ENCODE results near the gene CNPY3. TPM values are rescaled to one million over a fixed set of nuclear protein-coding genes. Genes with fewer than 3 reads are reported as not detected.

CNPY3 gene
- total RNA-seq, 1 donor from 2014 or later, result 44.9 TPM

DNA sequence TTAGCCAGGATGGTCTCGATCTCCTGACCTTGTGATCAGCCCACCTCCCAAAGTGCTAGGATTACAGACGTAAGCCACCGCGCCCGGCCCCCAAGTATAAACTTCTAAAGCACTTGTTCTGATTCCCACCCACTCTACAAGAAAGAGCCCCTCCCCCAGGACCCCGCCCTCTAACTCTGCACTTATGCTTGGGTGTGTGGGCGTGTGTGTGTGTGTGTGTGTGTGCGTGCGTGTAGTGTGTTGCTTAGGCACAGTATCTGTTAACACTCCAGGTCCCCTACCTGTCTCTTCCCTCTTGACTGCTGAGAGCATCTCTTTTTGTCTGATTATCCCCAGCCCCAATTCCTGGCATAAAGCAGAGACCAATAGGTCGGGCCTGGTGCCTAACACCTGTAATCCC lies 19.4 kb upstream of the CNPY3 start:
- DNase-seq (ENCODE audit: low spot score) (no peak), ATAC-seq (no peak)
- intact Hi-C loops (cut with DNase I), result loop anchor here (5.0 kb wide), 1 partner anchor 242 kb away; no protein-coding TSS in a partner anchor

DNA sequence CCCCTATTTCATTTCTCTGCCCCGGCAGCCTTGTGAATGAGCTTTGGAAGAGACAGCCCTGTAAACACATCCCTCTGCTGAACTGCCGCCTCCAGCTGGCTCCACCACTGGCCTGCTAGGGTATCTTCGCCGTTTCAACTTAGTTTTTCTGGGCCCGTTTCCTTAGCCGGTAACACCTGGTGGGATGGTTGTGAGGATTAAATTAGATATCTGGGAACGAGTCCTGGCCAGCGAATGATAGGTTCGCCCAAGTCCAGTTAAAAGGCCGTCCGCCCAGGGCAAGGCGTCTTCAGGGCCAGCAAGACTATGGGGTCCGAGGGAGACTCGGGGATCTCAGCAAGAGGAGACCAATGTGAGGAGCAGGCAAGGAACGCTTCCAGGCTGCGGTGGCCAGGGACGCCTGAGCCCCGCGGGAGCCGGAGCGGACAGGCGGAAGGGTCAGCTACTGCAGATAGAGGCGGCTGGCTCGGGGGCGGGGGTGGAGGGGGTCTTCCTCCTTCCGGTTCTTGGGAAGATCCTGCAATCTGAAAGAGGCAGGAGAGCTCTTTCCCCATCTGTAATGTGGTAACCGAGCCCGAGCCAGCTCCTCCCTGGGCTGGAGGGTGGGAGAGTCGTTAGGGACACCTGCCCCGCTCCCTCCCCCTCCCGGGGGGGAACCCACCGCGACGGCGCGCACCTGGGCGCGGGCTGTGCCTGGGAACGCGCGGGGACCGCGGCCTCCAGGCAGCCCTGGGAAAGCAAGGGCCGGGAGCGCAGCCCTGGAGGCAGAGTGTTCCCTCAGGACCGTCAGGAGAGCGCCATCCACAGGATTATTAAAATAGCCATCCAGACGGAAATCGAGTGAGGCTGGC lies 17.9 kb upstream of the CNPY3 start:
- ATAC-seq (no peak), DNase-seq (ENCODE audit: low spot score) (no peak)

DNA sequence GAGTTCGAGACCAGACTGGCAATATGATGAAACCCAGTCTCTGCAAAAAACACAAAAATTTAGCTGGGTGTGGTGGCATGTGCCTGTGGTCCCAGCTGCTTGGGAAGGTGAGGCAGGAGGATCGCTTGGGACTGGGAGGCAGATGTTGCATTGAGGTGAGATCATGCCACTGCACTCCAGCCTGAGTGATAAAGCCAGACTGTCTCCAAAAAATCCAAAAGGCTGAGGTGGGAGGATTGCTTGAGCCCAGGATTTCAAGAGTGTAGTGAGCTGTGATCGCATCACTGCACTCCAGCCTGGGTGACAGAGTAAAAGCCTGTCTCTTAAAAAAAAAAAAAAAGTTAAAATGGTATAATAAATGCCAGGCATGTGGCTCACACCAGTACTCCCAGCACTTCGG lies 14.7 kb upstream of the CNPY3 start:
- DNase-seq (ENCODE audit: low spot score) (no peak), ATAC-seq (no peak)
- intact Hi-C loops (cut with DNase I), result no loop called here

More for the DNA sequence above, 17.9 kb upstream of the CNPY3 start:
- intact Hi-C loops (cut with DNase I), result no loop called here

DNA sequence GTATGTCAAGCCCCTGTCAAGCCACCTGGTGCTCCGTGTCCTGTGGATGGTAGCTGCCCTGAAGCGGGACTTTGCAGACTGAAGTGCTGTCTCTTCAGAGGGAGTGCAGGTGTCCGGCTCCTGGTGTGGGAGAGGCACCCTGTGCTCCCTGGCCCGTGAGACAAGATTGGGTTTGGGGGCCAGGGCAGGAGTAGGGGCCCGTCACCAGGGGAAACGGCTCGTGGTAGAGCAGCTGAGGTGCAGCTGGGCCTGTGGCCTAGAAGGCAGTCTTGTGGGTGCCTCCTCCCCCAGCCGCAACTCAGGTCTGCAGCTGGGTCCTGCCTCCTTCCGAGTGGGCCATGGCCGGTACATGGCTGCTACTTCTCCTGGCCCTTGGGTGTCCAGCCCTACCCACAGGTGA lies 13.5 kb upstream of the CNPY3 start, which contains the start of gene PTCRA:
PTCRA (plus strand) TSS at position 322 of the 400 bp plus-strand sequence; CDS start at position 339, 17 bp downstream.
- DNase-seq (ENCODE audit: low spot score) (no peak), ATAC-seq (peak; percentile 17)
- intact Hi-C loops (cut with DNase I), result no loop called here

DNA sequence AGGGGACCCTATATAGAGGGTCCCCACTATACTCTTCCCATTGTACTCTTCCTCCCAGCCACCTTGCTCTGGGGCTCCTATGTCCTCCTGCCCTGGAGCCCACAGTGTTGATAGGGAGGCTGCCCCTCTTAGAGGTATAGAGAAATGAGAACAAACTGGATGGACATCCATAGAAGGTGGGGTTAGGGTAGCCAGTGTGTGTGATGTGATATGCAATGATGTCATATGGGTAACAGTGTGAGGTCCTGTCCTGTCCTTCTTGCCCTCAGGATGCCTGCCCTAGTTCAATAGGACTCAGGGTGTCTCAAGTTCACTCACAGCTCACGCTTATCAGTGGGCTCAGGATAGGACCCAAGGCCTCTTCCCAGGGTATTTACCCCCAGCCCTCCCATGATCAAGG lies 13.0 kb upstream of the CNPY3 start:
- DNase-seq (ENCODE audit: low spot score) (no peak), ATAC-seq (no peak)
- intact Hi-C loops (cut with DNase I), result no loop called here

DNA sequence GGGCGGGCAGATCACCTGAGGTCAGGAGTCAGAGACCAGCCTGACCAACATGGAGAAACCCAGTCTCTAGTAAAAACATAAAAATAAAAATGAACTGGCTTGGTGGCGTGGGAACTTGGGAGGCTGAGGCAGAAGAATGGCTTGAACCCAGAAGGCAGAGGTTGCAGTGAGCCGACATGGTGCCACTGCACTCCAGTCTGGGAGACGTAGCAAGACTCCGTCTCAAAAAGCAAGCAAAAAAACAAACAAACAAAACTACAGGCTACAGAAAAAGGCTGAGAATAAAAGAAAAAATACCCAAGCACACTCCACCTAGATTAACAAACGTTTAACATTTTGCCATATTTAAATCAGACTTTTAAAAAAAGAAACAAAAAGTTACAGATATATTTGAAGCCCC lies 7.5 kb upstream of the CNPY3 start:
- DNase-seq (ENCODE audit: low spot score) (no peak), ATAC-seq (no peak)
- intact Hi-C loops (cut with DNase I), result no loop called here

DNA sequence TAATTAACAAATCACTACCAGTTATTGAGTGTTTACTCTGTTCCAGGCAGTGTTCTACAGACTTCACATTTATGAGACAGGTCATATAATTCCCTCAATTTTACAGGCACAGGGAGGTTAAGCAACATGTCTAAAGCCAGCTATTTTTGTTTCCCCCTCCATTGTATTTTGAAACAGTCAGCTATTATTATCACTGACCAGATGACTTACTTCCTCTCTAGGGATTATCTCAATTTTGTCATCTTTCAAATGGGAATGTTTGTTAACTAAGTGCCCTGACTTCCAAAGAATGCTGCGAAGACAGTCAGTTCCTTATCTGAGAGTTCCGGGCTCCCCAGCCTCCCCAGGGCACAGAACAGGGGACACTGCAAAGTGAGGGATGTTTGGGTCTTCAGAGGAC lies 5.6 kb upstream of the CNPY3 start:
- intact Hi-C loops (cut with DNase I), result no loop called here
- ATAC-seq, result no peak
- DNase-seq (ENCODE audit: low spot score), result no peak

DNA sequence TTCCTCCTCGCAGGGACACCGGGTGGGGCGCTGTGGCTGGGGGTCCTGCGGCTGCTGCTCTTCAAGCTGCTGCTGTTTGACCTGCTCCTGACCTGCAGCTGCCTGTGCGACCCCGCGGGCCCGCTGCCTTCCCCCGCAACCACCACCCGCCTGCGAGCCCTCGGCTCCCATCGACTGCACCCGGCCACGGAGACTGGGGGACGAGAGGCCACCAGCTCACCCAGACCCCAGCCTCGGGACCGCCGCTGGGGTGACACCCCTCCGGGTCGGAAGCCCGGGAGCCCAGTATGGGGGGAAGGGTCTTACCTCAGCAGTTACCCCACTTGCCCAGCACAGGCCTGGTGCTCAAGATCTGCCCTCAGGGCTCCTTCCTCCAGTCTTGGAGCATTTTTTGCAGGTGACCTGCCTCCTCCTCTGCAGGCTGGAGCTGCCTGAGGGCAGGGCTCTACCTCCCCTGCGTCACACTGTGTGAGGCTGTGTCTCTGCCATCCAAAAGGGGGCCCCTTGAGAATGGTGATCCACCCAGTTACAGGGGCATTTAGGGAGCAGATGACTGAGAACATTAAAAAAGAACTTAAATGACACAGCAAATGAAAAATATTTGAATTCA lies 3.9 kb upstream of the CNPY3 start:
- ATAC-seq (no peak), DNase-seq (ENCODE audit: low spot score) (no peak)
- intact Hi-C loops (cut with DNase I), result no loop called here

DNA sequence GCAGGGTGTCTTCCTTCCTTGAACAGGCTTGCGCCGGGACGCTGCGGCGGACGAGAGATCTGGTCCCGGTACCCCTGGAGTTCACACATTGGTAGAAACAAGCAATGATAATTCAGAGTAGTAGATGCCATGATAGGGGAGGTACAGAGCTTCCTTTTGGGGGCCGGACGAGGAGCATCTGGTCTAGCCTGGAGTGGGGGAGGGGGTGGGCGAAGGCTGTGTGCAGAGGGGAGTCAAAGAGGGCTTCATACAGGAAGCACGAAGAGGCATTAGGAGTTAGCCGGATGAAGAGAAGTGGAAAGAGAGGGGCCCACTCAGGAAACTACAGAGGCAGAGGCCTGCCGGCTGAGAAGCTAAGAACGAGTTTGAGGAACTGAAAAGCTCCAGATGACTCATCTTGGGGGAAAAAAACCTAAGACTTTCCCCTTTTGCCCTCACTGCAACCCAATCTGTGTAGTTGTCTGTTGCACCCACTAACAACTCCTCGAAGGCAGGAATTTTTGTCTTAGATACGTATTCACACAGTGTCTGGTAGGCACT lies 611 bp downstream of the CNPY3 start:
- ATAC-seq (peak; percentile 25), DNase-seq (ENCODE audit: low spot score) (peak; percentile 65)
- intact Hi-C loops (cut with DNase I), result no loop called here

DNA sequence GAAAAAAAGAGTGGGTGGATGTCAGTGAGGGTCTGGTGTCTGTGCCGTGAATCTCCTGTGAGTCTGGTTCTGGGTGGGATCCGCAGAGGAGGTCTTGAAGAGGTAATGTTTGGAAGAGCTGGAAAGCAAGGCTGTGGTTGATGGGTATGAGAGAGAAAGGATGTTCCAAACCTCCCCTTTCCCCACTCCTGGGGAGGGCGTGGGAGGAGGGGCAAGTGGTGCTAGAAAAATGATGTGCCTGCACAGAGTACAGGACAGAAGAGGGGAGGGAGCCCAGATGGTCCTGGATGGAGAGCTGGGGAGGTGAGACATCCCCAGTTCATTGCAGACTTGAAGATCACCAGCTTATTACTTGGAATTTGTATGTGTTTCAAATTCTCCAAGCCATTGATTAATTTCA lies 3.1 kb downstream of the CNPY3 start:
- intact Hi-C loops (cut with DNase I), result no loop called here
- DNase-seq (ENCODE audit: low spot score) (no peak), ATAC-seq (no peak)

DNA sequence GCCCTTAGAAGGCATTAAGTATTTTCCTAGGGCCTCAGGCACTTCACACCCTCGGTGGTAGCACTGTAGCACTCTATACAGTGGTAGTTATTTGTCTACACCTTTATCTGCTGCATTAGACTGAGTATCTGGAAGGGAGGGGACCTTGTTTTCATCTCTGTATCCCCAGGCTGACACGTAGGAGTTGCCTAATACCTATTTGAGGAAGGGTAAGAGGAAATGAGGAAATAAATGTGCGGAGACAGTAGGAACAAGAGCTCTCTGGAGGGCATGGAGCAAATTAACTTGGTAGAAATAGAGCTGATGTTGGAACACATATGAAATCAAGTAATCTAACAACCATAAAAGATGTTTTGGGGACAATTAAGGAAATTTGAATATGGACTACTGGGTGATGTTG lies 3.9 kb downstream of the CNPY3 start:
- no peak for DNase-seq (ENCODE audit: low spot score)
- intact Hi-C loops (cut with DNase I), result no loop called here

DNA sequence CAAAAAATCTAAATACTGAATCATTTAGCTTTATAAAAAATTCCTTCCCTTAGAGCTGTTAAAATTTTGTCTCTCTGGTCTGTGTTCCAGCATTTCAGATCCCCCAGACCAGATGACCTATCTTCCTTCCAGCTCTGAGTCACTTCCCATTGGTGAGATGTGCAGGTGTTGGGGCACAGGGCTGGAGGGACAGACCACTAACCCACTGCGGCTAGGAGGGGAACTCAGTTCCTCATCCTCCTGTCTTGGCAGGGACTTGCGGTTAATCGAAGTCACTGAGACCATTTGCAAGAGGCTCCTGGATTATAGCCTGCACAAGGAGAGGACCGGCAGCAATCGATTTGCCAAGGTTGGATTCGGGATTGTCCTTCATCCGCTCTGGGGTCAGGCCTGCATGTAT lies 6.0 kb downstream of the CNPY3 start:
- ATAC-seq (no peak), DNase-seq (ENCODE audit: low spot score) (no peak)
- intact Hi-C loops (cut with DNase I), result no loop called here

More for the DNA sequence above, 3.9 kb downstream of the CNPY3 start:
- ATAC-seq, result no peak

DNA sequence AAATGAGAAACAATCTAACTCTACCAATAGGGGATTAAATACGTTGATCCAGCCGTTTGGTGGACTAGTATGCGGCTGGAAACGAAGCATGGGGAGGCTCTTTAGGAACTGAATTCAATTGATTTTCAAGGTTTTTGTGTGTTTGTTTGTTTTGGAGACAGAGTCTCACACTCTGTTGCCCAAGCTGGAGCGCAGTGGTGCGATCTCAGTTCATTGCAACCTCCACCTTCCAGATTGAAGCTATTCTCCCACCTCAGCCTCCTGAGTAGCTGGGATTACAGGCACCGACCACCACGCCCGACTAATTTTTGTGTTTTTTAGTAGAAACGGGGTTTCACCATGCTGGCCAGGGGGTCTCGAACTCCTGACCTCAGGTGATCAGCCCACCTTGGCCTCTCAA lies 7.1 kb downstream of the CNPY3 start:
- intact Hi-C loops (cut with DNase I), result no loop called here
- ATAC-seq (no peak), DNase-seq (ENCODE audit: low spot score) (no peak)

DNA sequence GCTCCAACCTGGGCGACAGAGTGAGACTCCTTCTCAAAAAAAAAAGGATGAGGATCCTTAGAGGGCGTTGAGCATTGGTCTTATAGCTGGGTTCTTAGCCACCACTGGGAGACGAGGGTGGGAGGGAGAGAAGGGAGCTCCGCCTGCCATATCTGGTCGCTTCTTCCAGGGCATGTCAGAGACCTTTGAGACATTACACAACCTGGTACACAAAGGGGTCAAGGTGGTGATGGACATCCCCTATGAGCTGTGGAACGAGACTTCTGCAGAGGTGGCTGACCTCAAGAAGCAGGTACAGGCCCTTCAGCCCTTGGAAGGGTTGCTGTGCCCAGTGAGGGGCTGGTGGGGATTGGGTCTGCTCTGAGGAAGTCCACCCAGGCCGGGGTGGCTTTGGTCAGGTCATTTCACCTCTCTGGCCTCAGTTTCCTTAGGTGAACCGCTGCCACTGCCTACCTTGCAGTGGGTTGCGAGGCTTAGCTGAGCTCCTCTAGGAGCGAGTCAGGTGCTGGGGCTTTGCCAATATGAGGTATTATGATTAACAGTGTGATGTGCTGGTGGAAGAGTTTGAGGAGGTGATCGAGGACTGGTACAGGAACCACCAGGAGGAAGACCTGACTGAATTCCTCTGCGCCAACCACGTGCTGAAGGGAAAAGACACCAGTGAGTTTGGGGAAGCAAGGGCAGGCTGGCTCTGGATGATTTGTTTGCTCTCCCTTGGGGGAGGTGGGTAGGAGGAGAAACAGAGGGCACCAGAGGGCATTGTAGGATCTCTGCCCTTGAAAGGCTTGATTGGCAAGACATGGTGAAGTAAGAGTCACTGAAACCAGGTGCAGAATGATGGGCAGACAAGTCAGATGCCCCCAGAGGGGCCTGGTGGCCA lies 8.5 kb downstream of the CNPY3 start:
- intact Hi-C loops (cut with DNase I), result no loop called here
- ATAC-seq, result no peak
- DNase-seq (ENCODE audit: low spot score), result no peak

DNA sequence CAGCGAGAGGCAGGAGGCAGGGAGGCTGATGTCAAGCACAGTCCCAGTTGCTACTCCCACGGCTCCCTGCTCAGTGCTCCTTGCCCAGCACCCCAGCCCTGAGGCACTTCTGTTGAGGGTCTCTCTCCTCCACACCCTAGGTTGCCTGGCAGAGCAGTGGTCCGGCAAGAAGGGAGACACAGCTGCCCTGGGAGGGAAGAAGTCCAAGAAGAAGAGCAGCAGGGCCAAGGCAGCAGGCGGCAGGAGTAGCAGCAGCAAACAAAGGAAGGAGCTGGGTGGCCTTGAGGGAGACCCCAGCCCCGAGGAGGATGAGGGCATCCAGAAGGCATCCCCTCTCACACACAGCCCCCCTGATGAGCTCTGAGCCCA lies 9.1 kb downstream of the CNPY3 start:
- no peak for ATAC-seq
- no peak for DNase-seq (ENCODE audit: low spot score)
- intact Hi-C loops (cut with DNase I), result no loop called here

DNA sequence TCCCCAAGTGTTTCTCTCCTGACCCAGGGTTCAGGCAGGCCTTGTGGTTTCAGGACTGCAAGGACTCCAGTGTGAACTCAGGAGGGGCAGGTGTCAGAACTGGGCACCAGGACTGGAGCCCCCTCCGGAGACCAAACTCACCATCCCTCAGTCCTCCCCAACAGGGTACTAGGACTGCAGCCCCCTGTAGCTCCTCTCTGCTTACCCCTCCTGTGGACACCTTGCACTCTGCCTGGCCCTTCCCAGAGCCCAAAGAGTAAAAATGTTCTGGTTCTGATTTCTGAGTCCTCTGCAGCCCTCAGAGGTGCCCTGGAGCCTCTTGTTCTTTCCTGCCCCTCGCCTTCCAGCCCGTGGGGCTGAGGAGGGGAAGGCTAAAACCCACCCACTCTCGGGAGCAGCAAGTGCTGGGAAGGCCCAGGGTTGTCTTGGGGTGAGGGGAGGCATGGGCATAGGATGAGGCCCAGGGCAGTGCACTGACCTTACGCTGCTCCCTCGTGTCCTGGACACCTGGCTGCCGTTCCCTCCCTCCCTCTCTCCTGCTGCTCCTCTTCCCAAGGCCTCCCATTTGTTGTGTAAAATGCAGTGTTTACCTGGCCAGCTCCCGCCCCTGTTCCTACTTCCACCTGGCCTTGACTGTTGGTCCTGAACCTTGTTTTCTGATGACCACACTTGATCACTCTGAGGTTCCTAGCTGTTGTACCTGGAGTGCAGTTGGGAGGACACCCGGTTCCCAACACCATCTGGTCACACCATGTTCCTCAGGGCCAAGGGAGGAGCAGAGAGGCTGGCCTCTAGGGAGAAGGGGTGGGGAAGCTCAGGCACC lies 9.9 kb downstream of the CNPY3 start:
- no peak for ATAC-seq
- DNase-seq (ENCODE audit: low spot score), result no peak
- intact Hi-C loops (cut with DNase I), result no loop called here

DNA sequence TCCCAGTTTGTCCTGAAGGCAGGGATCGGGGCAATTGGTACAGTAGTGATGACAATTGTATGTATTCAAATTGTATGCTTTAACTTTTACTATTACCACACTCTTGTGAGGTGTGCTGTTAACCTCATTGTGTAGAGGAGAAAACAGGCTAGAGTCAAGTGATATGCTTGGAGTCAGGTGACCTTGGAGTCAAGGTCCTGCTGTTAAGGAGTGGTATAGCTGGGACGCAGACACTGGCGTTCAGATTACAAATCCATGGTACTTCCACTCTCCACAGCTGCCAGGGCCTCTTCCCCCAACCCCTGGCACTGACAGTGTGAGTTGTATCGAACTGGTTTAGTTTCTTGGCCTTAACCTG lies 10.5 kb downstream of the CNPY3 start:
- intact Hi-C loops (cut with DNase I), result no loop called here
- ATAC-seq (no peak), DNase-seq (ENCODE audit: low spot score) (no peak)

DNA sequence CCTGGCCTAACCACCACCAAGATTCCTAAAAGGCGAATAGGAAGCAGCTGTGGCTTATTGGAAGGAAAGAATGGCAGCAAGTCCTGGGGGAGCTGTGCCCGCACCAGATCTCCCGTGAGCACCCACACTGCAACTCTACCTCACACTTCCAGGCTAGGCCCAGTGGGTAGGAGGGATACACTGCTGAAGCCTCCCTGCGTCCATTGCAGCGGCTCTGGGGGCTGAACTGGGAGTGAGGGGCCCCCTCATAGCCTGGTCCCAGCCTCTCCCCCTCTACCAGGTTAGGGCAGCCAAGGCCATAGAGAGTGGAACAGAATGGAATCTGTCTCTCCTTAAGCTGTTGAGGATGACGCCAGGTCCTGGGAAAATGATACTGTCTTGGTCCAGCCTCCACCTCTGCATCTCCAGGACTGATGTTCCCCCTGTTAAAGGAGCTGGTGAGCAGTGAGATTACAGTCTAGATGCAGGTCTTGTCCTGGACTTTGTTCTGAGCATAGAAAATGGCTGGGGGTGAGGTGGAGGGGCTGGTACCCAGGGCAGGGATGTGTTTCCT lies 11.3 kb downstream of the CNPY3 start:
- DNase-seq (ENCODE audit: low spot score) (no peak), ATAC-seq (no peak)
- intact Hi-C loops (cut with DNase I), result no loop called here
